ENCODE results near the gene ABHD14A.

GRCh38 chr3:51999846-52000245, 25.0 kb downstream of the ABHD14A start:
- TF ChIP-seq POLR2A (IDR thresholded peaks at IDR 0.05) (no peak), POLR2AphosphoS5 (IDR thresholded peaks at IDR 0.05) (no peak)
- TF ChIP-seq, protein P1, sequence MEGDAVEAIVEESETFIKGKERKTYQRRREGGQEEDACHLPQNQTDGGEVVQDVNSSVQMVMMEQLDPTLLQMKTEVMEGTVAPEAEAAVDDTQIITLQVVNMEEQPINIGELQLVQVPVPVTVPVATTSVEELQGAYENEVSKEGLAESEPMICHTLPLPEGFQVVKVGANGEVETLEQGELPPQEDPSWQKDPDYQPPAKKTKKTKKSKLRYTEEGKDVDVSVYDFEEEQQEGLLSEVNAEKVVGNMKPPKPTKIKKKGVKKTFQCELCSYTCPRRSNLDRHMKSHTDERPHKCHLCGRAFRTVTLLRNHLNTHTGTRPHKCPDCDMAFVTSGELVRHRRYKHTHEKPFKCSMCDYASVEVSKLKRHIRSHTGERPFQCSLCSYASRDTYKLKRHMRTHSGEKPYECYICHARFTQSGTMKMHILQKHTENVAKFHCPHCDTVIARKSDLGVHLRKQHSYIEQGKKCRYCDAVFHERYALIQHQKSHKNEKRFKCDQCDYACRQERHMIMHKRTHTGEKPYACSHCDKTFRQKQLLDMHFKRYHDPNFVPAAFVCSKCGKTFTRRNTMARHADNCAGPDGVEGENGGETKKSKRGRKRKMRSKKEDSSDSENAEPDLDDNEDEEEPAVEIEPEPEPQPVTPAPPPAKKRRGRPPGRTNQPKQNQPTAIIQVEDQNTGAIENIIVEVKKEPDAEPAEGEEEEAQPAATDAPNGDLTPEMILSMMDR (IDR thresholded peaks at IDR 0.05 in 8 of 11, conservative IDR thresholded peaks at IDR 0.05 in 3 of 11) = no peak

Measured in spleen (tissue), 7 donors.